Suppressor macrophage treated with lipopolysaccharide for 4 hours (primary cell): ENCODE measurements around the gene FBXL7.

Experiments used
- DNase-seq: peaks from one replicate; pipeline ENCODE4 v3.0.0-alpha.2; 2020

Gene FBXL7

DNA sequence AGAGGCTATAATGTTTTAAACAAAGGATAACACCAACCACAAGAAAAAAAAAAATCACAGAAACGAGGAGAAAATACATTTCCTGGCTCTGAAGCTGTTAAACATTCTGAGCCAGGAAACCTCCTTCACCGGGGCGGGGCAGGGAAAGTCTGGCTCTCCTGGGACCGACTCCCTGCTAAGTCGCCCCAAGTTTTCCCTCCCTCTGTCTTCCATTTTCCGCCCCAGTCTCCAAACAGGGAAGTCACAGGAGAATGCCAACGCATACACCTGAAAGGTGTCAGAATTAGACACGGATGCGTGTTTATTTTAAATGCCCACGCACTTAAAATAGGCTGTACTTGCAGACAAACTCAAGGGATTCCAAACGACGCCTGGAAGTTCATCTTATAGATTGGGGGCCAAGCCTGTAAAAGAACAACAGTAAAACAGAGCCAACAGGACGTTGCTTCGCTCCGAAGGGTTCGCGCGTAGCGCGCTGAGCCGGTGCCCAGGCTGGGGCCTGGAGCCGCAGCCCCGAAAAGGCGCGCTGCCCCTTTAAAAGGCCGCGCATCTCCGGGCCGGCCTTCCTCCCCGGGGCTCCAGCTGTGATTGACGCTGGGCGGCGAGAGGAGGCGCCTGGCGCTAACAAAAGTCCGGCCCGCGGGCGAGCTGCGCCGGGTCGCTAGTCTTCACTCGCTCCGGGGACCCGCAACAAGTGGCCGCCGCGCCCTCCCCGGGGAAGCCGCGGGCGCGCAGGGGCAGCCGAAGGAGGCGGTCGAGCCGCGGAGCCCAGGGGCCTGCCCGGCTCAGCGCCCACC, at the start of gene FBXL7:
Gene FBXL7, plus strand, starts transcription at position 653 of the 797 bp plus-strand sequence.
- DNase-seq: no peak

DNA sequence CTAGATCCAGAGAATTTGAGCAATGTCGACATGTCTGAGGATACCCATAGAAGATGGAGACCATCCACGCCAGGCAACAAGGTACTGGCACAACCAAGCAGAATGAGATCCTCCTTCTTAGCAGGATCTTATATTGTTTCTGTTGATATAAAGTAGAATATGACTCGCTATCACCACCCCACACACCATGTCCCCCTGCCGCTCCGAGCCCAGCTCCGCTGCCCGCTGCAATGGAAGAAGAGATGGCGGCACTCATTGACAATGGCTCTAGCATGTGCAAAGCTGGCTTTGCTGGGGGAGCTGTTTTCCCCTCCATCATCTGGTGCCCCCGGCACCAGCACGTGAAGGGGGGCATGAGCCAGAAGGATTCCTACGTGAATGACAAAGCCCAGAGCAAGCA, 49.5 kb upstream of the FBXL7 start:
- no peak for DNase-seq

DNA sequence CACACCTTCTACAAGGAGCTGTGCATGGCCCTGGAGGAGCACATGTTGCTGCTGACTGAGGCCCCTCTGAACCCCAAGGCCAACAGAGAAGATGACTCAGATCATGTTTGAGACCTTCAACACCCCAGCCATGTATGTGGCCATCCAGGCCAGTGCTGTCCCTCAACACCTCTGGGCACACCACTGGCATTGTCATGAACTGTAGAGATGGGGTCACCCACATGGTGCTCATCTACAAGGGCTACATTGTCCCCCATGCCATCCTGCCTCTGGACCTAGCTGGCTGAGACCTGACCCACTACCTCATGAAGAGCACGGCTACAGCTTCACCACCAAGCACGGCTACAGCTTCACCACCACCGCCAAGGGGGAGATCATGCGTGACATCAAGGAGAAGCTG, 49.0 kb upstream of the FBXL7 start:
- DNase-seq: no peak

DNA sequence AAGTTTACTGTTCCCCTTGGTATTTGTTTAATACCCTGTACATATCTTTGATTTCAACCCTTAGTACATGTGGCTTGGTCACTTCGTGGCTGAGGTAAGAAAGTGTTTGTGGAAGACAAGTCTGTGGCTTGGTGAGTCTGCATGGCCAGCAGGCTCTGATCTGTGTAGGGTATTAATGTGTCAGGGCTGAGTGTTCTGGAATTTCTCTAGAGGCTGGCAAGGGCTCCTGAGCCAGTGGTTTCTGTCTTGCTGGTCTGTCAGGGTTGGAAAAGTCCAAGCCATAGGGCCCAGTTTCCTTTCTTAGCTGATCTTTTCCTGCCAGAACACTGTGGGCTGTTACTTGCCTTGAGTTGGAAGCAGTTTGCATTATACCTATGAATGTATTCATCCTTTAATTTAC, 48.0 kb upstream of the FBXL7 start:
- DNase-seq: no peak

DNA sequence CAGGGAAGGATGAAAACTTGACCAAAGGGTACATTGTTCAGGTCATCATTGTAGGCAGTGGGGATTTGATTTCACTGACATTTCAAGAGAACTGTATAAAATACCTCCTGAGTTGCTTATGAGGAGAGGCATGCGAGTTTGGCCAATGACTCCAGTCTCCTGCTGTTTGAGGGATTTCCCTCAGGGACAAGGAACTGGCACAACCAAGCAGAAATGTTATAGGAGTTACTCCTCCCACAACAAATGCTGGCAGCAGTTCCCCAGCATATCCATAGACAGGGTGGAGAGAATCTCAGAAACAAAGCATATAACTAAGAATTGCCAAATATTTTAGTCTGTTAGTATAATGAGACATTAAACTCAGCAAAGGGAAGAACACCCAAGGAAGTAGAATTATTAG, 47.2 kb upstream of the FBXL7 start:
- DNase-seq: no peak

DNA sequence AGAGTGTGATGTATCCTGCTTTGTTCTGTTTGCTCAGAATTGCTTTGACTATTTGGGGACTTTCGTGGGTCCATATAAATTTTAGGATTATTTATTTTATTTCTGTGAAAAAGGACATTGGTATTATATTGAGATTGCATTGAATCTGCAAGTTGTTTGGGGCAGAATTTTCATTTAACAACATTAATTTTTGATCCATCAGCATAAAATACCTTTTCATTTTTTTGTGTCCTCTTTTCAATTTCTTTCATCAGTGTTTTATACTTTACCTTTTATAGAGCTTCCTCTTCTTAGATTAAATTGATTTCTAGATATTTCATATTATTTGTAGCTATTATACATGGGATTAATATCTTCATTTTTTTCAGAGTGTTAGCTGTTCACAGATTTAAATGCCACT, 40.8 kb upstream of the FBXL7 start:
- DNase-seq: no peak

DNA sequence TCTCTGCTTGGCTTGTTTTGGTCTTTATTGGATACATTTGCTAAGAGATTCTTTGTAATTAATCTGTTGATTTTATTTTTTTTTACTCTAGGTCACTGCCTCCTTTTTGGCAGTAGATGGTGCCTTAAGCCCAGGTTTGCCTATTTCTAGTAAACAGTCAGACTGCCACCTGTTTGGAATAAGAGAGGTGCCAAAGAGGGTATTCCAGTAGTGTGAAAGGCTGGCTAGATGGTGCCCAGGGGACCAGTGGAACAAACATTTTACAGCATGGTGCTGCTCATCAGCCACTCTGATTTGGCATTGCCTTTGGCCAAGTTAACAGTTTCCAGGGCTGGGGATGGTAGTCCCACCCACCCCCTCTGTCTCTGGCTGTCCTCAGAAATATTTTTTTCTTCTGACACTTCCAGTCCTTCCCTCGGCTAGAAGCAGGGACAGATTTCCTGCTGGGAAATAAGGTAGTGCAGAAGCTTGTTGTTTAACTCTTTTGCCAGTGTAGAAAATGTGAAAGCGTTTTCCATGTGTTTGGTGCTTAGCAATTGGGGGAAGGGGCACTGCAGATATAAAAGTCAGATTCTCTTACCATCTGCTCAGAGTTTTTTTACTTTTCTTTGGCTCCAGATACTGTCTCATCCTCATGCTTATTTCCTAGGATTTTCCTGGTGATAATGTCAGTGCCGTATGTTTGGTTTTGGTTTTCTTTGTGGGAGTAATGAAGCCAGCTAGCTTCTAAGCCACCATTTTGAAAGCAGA, 36.6 kb upstream of the FBXL7 start:
- DNase-seq: no peak

DNA sequence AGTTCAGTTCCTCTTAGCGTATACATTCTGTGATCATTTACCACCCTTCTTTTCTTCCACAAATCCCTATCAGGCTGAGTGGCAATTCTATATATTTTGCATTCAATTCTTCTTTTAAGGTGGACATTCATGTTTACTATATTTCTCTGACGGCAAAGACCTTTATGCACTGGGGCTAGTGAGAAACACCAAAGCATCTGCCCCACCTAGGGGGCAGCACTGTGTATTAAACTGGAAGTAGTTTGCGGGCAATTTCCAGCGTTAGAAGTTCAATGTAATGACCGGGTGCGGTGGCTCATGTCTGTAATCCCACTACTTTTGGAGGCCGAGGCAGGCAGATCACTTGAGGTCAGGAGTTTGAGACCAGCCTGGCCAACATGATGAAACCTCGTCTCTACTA, 27.9 kb upstream of the FBXL7 start:
- DNase-seq: no peak

DNA sequence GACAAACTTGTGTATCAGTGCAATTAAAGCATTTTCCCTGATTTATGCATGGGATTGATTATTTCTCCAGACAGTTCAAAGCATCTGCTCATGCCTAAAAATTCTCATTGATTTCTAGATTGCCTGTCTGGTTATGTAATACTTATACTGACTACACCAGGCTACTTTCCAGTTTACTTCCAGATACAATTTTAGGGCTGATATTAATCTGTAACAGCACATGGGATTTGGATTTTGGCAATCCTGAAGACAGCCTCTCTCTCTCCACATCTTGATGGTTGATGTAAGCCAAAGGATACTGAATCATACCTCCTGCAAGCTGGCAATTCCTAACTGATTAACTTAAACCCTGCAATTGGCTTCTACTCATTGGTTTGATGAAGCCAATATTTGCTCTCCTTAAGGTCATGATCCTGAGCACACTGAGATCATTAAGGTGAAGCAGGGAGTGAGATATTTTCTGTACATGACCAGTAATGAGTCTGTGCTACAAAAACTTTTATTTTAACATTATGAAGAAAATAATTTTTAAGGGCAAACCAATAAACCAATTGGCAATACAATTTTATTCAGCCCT, 25.7 kb upstream of the FBXL7 start:
- no peak for DNase-seq

DNA sequence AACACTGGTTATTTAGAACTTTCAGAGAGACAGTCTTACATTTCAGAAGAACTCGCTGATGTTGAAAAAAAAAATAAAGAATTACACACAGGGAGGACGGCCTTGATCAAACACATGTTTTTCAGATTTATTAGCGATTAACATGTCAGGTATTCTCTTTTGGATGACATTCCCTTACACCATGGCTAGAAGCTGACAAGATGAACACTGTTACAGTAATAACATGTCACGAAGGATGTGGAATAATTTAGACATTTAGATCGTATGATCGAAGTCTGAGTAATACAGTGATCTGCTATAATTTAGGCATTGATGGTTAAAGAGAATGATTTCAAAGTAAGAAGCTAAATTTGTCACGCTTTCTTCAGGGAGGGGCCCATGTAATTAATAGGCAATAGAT, 24.6 kb upstream of the FBXL7 start:
- no peak for DNase-seq

DNA sequence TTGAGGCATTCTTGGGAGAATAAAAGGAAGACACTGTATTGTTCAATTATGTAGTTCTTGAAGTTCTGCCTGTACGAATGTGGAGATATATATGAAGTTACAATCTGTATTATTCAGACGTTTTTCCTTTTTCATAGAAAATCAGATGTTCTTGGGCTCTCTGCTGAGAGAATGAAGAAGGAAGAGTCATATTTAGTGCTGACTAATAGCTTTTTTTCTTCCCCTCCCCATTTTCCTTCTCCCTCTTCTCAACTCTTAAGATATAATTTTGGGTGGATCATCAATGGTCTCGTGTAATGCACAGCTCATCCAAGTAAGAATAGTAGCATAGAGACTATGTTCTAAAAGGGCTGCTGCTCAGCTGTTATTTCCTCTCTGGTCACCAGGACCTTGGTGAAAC, 23.0 kb upstream of the FBXL7 start:
- no peak for DNase-seq

DNA sequence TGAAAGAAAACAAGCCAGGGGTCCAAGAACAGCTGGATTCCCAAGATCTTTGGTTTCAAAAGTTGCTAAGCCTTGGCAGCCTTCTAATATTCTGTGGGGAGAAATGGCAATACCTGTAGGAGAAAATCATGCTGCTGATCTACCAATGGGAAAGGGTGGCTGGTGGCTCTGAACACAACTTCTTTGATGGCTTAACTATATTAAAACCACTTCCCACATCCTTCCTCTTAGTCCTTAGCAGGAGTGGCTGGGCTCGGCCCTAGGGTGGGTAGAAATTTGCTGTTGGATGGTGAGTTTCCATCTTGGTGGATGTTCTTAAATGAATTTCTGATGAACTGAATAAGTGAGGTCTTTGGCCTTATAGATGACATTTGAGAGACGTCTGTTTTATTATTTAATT, 19.5 kb upstream of the FBXL7 start:
- DNase-seq: no peak

DNA sequence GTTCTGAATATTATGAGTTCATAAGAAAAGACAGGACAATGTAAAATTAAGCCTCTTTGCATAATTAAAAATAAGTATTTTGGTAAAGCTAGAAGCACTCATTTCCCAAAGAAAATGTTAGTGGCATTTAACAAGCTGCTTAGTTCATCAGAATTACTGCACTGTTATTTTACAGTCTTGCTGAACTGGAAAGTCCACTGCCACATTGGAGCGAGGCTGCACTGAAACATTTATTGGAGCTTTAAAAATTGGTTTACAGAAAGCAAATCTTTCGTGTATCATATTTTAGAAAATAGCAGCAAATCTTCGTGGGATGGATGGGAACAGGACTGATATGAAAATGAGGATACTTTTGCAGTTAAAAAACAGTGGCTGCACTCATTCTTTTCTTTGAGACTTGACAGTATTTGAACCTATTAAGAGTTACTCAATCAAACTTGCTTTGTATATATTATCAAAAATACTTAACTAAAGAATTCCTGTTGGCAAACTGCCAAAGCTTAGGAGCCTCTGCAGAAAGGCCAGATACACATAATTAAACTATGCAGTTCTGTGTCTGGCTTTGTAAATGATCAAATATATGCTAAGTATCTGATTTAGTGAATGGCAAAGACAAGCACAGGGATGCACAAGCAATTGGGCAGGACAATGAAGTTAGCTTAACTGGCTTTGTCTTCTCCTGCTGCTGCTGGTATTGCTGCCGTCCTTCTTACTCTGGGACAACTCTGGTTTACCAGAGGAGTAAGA, 16.5 kb upstream of the FBXL7 start:
- DNase-seq: no peak

DNA sequence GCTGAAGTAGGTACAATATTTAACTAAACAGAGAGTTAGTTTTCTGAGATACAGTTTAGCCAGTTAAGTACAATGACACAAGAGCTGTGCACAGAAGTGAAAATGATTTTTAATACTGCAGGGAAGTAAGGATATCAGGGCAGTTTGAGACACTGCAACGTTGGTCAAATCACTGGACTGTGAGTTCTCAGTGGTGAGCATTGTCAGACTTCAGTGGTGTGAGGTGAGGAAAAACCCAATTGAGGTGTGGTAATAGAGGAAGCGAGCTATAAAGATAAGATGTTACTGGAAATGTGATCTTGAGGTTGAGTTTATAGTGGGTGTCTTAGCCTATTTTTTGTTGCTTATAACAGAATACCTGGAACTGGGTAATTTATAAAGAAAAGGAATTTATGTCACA, 12.8 kb upstream of the FBXL7 start:
- DNase-seq: no peak

DNA sequence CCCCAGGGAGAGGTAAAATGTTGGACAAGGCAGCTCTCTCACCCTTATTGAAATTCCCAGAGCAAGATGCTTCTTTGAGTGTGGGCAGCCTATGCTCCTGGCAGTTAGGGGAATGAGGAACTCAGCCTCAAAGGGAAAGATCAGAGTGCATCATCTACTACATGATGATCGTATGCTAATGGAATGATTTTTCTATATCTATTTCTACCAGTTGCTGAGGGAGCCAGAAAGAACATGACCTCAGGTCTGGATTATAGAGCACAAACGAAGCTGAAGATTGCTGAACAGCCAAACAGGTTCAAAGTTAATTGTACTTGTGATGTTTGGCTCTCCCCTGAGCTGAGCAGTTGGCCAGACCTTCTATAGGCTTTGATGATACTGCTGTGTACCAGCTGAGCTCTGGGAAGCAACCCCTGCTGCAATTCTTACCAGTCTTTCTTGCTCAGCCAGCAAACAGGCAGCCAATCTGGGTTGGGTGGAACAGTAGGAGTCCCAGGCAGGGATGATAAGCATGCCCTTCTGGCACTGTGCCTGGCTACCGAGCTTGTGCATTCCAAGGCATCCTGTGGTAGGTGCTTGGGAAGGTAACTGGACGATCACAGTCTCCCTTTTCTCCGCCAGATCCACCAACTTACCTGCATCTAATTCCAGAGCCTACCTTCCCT, 10.3 kb upstream of the FBXL7 start:
- no peak for DNase-seq

DNA sequence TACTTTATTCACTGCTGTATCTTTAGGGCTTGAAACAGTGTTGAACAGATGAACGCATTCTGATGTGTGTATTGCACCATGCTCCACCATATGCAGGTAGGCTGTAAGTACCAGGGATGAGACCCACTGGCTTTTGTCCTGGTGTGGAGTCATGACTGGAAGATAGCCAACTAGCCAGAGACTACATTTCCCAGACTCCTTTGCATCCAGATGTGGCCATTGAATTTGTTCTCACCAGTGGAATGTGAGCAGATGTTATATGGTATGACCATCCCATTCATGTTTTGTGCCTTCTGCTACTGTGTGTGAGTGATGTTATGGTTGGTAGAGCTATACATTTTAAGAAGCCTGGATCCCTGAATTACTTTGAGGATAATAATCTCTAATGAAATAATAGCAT, 7.4 kb upstream of the FBXL7 start:
- no peak for DNase-seq

DNA sequence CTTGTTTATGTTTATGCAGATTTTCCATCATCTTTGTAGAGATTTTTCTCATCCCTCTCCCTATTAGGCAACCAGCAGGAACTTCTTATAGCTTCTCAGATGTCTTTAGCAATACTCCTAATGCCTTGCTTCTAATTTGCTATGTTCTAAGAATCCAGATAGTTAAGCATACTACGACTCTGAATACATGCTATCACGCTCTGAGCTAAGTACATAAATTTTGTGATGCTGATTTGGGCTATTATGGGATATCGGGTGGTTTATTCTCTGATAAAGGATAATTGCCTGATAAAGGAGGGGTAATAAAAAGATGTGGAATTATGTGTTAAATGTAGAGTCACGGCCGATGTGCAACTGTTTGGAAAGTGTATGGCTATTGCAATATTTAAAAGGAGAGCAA, 6.5 kb upstream of the FBXL7 start:
- DNase-seq: no peak

DNA sequence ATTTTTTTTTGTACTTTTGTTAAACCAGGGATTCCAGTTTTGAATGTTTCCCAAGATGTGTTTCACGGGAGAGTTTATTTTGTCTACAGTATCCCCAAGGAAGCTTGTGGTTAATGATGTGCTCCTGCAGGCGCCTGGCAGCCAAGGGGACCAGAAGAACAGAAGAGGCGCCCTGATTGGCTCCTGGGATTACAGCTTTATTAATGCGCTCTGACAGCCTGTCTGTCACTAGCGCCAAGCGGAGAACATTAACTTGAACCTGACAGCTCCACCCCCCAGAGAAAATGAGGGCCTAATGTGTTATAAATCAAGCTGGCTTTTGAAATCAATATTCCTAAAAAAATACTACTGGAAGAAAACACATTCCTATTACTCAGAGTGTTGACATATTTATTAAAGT, 5.0 kb upstream of the FBXL7 start:
- DNase-seq: no peak

DNA sequence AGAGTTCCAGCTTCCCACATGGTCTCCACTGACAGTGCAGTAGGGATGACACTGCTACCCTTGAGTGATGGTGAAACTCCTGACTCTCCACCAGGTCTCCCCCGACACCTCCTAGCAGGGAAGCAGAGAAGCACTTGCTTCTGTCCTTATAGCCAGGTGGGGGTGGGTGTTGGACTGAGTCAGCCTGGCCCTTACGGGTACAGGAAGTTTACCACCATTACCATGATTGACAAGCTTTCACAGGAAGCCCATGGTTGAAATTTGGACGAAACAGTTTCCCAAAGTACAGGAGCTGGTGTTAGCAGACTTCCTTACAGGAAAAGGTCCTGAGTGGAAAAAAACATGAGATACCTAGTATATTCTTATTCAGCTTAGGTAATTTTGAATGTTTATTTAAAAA, 3.1 kb upstream of the FBXL7 start:
- DNase-seq: no peak

DNA sequence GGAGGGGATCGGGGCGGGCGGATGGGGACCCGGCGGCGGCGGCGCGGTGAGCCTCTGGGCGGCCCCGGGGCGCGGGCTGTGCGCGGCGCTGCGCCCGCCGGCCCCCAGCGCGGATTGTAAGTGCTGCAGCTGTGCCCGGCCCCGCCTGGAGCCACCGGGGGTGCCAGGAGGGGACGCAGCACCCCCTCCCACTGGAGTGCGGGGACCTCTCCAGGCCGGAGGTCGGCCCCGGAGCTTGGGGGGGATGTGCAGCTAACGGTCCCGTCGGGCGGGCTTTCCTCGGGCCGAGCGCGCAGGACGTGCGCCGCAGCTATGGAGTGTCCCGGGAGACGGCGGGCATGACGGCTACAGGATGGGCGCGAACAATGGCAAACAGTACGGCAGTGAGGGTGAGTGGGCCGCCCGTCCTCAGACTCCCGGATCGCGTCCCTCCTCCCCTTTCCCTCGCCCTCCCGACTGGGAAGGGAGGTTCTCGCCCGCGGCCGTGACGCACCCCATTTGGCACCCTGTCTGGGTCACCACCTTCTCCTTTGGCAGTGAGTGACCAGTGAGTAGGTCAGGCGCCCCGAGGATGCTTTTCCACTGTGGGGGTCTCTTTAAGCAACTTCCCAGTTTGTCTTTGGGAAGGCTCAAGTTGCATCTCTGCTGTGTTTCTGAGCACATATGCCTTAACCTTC, 483 bp downstream of the FBXL7 start:
- no peak for DNase-seq

DNA sequence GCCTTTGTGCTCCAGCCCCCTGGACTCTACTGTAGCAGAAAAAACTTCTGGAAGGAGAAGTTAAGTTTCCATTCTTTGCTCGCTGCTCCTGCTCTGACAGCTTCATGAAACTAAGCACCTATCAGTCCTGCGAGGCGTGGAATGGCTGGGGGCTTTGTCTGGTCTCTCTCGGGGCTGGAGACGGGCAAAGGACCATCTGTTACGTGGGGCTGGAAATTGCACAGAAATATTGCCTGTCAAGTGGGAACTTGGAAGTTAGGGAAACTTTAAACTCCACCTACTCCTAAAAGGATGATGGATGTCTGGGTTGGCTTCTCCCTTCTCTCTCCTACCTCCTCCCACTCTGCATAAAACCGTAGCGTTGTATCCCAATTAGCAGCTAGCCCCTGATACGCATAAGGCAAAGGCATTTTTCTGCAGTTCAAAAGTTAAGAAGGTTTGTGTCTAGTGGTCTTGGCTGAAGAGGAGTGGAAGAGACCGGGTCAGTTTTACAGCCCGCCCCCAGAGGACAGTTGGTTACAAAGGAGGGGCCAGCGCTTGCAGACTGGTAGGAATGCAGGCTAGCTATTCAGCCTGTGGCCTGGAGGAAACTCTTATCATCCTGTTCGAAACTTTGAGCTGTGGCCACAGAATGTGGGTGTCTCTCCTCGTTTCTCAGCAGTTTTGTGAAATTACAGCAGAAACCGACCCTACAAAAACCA, 1.3 kb downstream of the FBXL7 start:
- no peak for DNase-seq

DNA sequence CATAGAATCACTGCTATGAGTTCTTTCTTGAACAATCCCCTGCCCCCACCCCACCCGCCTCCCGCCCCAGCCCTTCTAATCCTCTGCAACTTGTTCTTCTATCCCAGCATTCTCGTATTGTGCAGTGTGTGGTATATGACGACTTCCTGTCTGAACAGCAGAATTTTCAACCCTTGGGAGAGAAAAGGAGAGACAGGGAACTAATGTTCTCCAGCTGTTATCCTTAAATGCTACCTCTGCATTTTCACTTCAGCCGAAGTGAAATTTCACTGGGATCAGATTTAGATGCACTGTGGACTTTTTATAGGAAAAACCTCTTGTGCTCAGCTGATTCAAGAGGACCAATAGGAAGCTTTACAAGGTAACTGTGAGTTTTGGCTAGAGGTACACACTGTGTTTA, 2.2 kb downstream of the FBXL7 start:
- DNase-seq: no peak
